ENCODE results near the gene HDGFL3.
"Not testable (repeated sequence)": the region's sequence is repeated elsewhere in the genome, so short reads cannot be mapped to it uniquely, and the experiment has no call there.

Gene HDGFL3

DNA sequence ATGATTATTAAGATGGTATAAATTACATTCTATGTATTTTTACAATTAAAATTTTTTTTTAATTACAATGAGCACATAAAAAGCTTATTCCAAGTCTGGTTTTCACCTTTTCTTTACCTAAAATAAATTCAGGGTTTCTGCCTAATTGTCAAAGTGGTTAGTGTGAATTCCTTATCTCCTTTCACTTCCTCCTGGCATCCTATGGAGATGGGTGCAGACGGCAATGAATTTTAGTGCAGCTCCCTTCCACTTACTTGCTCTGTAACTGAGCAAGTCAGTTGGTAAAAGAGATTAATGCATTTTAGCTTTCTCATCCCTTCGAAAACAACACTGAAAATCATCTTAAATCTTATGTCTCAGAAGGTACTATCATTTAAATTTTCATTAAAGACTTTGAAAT lies 13.1 kb downstream of the HDGFL3 start:
- in situ Hi-C loops (cut with MboI; ENCODE audit: low sequenced_read_pairs) = no loop called here

- in situ Hi-C loops (cut with MboI; ENCODE audit: low sequenced_read_pairs) = no loop called here
These were observed 13.9 kb downstream of the HDGFL3 start for GRCh38 chr15:83193721-83194120.

- in situ Hi-C loops (cut with MboI; ENCODE audit: low sequenced_read_pairs) = no loop called here
These were observed 14.9 kb downstream of the HDGFL3 start for GRCh38 chr15:83192742-83193141.

- in situ Hi-C loops (cut with MboI; ENCODE audit: low sequenced_read_pairs) = no loop called here
These were observed 17.2 kb downstream of the HDGFL3 start for GRCh38 chr15:83190450-83190849.

DNA sequence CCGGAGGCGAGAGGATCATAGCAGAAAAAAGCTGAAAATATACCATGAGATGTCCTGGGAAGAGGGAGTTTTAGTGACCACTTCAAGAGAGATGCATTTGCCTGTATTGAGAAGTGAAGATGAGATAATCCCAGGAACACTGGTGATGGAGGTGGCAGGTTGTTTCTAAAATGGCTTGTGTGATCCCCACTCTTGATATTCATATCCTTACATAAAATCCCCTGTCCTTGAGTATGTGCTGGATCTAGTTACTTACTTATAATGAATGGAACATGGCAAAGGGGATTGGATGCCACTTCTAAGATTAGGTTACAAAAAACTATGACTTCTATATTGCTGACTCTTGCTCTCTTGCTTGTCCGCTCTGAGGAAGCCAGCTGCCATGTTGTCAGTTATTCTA lies 22.1 kb downstream of the HDGFL3 start:
- in situ Hi-C loops (cut with MboI; ENCODE audit: low sequenced_read_pairs) = no loop called here

- in situ Hi-C loops (cut with MboI; ENCODE audit: low sequenced_read_pairs) = no loop called here
These were observed 28.7 kb downstream of the HDGFL3 start for GRCh38 chr15:83178869-83179325.

- in situ Hi-C loops (cut with MboI; ENCODE audit: low sequenced_read_pairs) = no loop called here
These were observed 29.2 kb downstream of the HDGFL3 start for GRCh38 chr15:83178390-83178789.

GRCh38 chr15:83174891-83175290 lies 32.7 kb downstream of the HDGFL3 start:
- in situ Hi-C loops (cut with MboI; ENCODE audit: low sequenced_read_pairs) = no loop called here

DNA sequence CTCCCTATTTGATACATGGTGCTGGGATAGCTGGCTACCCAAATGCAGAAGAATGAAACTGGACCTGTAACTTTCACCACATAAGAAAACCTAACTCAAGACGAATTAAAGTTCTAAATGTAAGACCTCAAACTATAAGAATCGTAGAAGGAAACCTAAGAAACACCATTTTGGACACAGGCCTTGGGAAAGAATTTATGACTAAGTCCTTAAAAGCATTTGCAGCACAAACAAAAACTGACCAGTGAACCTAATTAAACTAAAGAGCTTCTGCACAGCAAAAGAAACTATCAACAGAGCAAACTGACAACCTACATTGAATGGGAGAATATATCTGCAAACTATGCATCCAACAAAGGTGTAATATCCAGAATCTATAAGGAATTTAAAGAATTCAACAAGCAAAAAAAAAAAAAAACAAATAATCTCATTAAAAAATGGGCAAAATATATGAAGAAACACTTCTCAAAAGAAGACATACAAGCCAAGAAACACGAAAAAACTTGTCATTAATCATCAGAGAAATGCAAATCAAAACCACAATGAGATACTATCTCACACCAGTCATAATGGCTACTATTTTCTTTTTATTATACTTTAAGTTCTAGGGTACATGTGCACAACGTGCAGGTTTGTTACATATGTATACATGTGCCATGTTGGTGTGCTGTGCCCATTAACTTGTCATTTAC lies 37.0 kb downstream of the HDGFL3 start:
- in situ Hi-C loops (cut with MboI; ENCODE audit: low sequenced_read_pairs) = no loop called here

GRCh38 chr15:83169576-83169975 lies 38.0 kb downstream of the HDGFL3 start:
- in situ Hi-C loops (cut with MboI; ENCODE audit: low sequenced_read_pairs) = not testable (repeated sequence)

- in situ Hi-C loops (cut with MboI; ENCODE audit: low sequenced_read_pairs) = no loop called here
These were observed 40.8 kb downstream of the HDGFL3 start for GRCh38 chr15:83166830-83167229.

DNA sequence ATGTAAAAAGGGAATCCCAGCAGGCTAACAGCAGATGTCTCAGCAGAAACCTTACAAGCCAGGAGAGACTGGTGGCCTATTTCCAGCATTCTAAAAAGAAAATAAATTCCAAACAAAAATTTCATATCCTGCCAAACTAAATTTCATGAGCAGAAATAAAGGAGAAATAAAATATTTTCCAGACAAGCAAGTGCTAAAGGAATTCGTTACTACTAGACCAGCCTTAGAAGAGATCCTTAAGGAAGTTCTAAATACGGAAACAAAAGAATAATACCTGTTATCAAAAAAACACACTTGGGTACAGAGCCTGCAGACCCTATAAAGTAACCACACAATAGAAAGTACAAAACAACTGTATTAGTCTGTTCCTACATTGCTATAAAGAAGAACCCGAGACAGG lies 41.4 kb downstream of the HDGFL3 start:
- in situ Hi-C loops (cut with MboI; ENCODE audit: low sequenced_read_pairs) = no loop called here

DNA sequence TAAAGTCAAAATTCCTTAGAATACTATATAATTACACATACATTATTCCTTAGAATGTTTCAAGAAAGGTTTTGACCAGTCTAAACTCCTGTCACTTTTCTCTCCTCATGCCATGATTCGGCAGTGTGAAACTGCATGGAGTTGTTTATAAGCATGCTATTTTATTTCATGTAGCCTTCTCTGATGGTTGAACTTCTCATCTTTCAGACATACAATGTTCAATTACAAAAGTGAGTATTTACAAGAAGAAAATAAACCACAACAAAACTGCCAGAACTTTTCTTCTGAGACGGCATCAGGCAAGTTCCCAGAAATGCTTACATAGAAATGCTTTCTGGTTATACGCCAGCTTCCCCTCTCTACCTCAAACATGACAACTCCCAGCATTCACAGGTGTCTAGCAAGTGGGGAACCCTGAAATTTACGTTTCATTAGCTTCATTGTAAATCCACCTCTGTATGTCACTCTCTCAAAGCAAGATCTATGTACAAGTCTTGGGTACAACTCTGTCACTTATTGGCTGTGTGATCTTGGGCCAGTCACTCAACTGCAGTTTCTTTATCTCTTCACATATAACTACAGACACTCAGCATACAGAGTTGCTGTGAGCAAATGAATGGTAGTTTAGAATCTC lies 42.7 kb downstream of the HDGFL3 start:
- in situ Hi-C loops (cut with MboI; ENCODE audit: low sequenced_read_pairs) = no loop called here

DNA sequence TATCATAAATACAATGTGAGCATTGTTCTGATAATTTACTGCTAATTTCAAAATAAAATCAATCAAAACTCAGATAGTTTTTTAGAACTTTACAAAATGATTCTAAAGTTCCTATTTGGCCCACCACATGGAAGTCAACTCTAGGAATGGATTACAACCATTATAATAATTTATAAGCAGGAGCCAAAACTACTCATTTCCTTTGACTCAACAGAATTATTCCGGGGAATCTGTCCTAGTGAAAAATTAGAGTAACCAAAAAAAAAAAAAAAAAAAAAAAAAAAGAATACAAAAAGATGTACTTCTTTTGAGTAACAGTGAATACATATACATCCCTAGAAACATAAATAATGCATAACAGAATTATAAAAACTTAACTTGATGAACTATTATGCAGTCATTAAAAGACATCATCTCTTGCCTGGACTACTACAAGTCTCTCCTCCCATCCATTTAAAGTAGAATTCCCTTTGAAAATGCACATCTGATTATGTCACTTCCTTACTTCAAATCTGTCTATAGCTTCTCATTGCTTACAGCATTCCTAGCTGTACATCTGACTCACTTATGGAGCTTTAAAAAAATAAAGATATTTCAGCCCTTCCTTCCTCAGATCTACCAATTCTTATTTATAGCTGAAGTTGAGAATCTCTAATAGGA lies 43.4 kb downstream of the HDGFL3 start:
- in situ Hi-C loops (cut with MboI; ENCODE audit: low sequenced_read_pairs) = no loop called here

DNA sequence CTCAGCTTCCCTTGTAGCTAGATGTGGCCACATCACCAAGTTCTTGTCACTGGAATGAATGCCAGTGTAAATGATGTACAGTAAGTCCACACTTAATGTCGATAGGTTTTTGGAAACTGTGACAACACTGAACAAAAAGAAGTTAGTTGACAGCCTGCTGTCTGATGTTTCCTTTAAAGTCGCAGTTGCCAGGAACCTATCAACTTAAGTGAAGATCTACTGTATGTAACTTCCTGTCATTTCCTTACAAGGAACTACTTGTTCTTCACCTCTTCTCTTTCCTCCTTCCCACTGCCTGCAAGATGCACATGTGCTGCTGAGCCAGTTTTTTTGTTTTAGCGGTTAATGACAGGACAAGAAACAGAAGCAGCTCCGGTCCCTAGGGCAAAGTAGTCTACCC lies 44.6 kb downstream of the HDGFL3 start:
- in situ Hi-C loops (cut with MboI; ENCODE audit: low sequenced_read_pairs) = no loop called here

GRCh38 chr15:83160741-83161140 lies 46.9 kb downstream of the HDGFL3 start:
- in situ Hi-C loops (cut with MboI; ENCODE audit: low sequenced_read_pairs) = no loop called here

- in situ Hi-C loops (cut with MboI; ENCODE audit: low sequenced_read_pairs) = no loop called here
These were observed 49.2 kb downstream of the HDGFL3 start for GRCh38 chr15:83158393-83158792.

- in situ Hi-C loops (cut with MboI; ENCODE audit: low sequenced_read_pairs) = no loop called here
These were observed 51.7 kb downstream of the HDGFL3 start for GRCh38 chr15:83155942-83156341.

GRCh38 chr15:83153288-83153687 lies 54.3 kb downstream of the HDGFL3 start:
- in situ Hi-C loops (cut with MboI; ENCODE audit: low sequenced_read_pairs) = no loop called here

DNA sequence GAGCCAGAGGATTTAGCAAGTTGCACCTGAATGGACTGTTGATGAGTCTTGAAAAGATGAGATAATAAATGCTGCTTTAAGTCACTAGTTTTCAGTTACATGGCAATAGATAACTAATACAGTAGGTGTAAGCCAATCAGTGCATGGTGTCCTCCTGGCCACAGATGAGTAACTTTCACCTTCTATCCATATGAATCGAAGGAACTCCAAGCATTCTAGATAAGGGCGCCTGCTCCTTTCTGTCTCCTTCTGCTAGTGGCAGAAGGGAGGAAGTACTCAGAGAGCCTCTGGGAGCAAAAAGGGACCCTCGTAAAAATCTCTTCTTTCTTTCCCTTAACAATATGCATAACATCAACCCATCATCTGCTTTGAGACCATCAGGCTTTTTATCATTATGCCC lies 62.9 kb downstream of the HDGFL3 start:
- in situ Hi-C loops (cut with MboI; ENCODE audit: low sequenced_read_pairs) = no loop called here

- in situ Hi-C loops (cut with MboI; ENCODE audit: low sequenced_read_pairs) = not testable (repeated sequence)
These were observed 65.5 kb downstream of the HDGFL3 start for GRCh38 chr15:83142151-83142550.

DNA sequence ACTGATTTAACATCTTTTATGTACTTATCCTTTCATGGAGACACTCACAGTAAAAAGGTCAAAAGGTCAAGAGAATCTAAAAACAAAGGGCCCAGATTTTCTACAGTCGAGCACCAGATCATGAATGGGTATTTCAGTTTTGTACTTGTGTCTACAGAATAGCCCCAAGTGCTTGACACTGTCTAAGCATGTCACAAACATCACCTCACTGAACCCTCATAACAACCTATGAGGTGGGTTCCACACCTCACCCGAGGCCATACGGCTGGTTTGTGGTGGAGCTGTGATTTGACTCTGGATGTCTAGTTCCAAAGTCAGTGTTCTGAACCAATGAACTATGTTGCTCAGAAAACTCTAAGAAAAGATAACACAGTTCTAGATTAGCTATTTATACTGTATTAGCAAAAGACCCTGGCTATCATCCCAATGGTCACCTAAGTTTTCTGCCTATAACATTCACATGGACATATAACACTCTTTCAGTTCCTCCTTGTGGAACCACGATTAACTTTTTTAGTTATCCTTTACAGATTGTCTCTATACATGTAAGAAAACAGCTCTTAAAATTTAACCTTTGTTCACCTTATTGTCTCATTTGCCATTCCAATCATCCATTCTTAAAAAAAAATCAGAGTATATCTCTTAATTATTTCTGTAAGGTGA lies 74.6 kb downstream of the HDGFL3 start:
- in situ Hi-C loops (cut with MboI; ENCODE audit: low sequenced_read_pairs) = no loop called here
